Inferior parietal cortex (tissue), 1 donor: ENCODE results near the gene CPA4.

Experiments
- DNase-seq: peaks from one replicate; pipeline ENCODE4 v3.0.0-alpha.2; 2016; ENCODE audit errors: extremely low spot score

CPA4 gene

DNA sequence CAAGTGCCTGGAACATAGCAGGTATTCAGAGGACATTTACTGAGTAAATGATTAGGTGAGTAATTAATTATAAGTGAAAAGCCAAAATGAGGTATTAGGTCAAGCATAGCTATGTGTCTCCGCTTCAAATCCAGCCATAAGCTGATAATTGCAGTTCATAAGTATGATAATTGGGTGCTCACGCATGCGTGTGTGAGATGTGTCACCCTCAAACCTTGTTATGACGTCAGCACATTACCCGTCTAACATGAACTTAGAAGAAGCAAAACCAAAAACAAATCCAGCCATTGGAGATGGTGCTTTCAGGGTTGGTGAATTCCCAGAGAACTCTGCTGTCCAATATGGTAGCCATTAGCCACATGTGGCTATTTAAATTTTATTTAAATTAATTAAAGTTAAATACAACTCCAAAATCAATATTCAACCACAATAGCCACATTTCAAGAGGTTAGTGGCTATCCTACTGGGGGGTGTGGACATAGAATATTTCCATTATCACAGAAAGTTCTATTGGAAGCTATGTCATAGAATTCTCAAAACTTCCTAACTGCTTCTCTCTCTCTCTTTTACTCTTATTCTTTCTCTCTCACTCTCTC, 51.4 kb downstream of the CPA4 start, which contains the start of gene CPA5:
TSS of gene CPA5 (plus strand) at position 546 of the 596 bp plus-strand sequence. CDS start 1,670 bp downstream, outside the sequence.
- no peak for DNase-seq

DNA sequence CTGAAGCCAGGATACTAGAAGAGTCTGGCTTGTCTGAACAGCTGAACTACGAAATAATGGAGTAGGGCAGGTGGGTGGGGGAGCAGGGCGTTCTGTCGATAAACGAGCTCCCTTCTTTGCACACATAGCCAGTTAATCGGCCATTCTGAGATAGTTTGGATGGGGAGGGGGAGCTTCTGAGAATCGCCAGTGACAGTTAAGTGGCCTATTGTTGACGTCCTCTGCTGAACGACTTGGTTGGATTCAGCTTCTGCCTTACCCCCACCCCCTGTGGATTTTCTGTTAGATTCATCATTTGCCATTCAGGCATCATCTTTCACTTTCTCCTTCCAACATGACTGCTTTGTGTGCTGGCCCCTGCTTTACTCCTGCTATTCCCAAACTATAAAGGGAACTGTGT, 52.2 kb downstream of the CPA4 start:
- DNase-seq, result no peak

DNA sequence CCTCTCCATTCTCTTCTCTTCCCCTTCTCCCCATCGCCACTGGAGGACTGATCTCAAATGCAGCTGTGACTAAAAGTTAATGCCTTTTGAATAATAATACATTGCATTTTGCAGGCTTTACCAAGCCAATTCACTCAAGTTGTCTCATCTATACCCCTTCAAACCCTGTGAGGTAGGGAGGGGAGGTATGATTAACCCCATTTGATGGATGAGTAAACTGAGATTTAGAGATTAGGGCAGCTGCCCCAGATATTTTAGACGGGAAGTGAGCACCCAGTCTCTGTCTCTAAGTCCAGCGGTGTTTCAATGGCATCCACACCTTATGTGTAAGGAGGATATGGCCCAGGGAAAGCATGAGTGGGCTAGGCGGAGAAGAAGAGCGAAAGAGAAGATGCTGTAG, 52.8 kb downstream of the CPA4 start:
- no peak for DNase-seq

- no peak for DNase-seq
Measured at GRCh38 chr7:130346177-130346905, 53.4 kb downstream of the CPA4 start.

DNA sequence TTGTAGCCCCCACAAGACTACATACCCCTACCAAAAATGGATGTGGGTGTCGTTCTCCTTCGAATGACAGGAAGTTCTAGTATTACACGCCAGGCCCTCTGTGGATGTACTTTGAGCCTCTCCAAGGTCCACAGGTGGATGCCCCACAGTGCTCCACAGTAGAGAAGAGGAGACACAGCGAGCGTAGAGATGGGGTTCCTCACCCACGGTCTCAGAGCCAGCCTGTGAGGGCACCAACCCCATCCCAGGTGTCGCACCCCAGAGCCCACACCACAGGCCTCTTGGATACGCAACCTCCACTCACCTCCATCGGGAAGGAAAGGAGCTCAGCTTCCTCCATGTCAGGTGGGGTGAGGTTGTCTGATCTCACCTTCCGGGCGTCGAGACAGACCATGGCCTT, 54.0 kb downstream of the CPA4 start:
- no peak for DNase-seq

GRCh38 chr7:130349911-130350782, 57.2 kb downstream of the CPA4 start:
- no peak for DNase-seq

DNA sequence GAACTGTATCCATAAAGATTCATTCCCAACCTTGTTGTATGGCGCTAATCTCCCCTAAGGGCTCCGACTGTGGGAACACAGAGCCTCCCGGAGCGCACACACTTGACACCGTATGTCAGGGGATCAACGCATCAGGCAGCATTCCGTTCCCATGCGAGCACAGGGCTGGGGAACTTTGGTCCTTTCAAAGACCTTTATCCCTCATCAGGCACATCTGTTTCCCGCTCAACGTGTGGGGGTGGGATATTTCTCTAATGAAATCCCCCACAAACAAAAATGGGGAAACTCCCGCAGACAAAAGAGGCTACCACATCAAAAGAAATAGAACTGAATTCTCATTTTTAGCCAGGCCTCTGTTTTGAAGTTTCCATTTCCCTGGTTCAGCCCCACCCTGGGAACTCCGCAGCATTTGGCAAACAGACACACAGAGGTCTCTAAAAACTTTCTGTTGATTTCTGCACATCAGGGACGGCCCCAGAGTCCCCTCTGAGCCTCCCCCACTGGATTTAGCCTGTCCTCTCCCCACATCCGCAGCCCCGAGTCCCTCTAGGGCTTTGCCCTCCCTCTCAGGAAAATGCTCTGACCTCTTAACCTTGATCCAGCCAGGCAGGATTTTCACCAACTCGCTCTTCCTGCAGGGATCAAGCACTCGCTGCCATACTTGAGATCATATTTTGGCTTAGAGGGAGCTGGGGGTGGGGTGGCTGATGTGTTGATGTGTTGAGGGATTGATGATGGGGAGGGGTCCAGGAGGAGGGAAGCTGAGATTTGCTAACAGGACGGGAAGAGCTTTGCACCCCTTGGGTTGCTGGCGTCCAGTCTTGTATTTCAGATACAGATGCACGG, 58.2 kb downstream of the CPA4 start:
- no peak for DNase-seq

GRCh38 chr7:130351791-130352090, 58.8 kb downstream of the CPA4 start:
- DNase-seq, result no peak

DNA sequence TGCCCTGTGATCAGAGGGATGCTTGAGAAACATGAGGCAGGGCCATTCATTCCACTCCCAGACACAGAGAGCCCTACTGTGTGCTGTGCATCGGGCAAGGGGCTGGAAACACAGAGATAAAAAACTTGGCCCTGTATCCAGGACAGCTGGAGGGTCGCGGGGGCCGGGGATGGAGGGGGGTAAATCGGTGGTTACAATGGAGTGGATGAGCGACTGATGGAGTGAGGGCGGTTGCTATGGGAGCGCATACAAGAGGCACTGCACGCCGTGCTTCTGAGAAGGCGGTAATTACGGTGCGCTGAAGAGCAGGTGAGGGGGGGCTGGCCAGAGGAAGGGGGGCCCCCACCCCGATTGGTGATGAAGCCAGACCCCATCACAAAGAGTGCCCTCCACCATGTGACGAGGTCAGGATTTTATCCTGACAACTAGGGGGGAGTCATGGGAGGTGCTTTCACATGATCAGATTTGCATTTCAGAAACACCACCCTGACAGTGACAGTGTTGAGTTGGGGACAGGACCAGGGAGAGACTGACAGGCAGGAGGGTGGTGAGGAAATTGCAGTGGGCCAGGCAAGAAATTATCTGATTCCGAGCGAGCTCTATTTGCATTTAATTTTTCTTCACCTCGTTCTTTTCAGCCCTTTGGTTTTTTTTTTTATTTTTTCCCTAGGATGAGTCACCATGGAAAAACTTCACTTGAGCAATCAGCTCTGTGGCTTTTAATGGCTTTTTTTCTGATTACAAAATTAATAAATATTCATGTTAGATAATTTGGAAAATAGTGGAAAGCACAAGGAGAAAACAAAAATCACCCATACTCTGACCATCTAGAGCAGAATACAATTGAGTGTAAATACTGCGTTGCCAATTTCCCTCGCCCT, 59.5 kb downstream of the CPA4 start:
- DNase-seq, result peak; percentile 20

GRCh38 chr7:130353196-130353595, 60.2 kb downstream of the CPA4 start:
- no peak for DNase-seq

DNA sequence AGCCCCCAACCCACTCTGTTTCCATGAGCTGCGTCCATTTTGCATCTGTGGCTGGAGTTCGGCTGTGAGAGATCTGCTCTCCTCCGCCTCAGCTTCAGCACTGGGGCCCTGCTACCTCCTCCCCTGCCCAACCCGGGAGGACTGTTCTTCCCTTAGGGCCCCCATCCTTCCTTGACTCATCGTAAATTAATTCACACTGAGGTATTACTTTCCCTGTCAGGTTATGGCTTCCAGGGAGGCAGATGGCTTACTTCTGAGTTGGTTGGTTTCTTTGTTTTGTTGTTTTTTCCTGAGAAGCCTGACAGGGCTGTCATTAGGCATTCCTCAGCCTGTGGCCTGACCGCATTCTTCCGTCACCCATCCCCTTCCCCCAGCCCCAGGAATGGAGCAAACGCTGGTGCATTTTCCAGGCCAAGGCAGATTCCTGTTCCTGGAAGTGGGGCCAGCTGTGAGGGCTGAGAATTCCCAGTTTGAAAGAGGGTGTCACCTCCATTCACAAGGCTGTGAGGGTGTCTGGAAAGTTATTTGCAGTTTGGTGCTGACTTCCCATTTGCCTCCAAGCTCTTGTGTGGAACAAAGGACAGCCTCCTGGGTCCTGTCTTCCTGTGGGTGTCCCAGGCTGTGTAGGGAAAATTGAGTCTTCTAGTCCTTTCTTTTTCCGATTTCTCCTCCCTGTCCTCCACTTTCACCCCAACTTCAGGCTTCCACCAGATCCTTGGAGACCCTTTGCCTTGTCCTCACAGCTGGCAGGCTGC, 63.3 kb downstream of the CPA4 start:
- DNase-seq, result no peak

GRCh38 chr7:130356876-130357611, 64.1 kb downstream of the CPA4 start:
- no peak for DNase-seq

- no peak for DNase-seq
Measured at GRCh38 chr7:130358471-130358870, 65.5 kb downstream of the CPA4 start.

- DNase-seq, result no peak
Measured at GRCh38 chr7:130359276-130359857, 66.4 kb downstream of the CPA4 start.

DNA sequence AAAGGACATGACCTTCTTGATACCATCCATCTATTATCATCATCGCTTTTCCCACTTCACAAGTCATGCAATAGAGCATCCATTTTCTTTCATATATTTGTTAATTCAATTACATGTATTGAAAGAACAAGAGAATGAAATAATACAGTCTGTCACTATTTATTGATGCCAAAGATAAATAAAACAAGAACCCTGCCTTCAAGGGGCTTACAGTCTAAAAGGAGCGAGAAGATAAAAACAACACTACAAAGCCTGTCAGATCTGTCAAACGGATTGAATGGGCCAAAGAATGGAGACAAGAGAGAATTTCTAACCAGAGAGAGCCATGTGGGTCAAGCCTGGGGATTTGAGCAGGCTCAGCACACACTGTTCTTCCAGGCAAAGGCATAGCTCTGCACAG, 67.6 kb downstream of the CPA4 start:
- DNase-seq, result no peak

DNA sequence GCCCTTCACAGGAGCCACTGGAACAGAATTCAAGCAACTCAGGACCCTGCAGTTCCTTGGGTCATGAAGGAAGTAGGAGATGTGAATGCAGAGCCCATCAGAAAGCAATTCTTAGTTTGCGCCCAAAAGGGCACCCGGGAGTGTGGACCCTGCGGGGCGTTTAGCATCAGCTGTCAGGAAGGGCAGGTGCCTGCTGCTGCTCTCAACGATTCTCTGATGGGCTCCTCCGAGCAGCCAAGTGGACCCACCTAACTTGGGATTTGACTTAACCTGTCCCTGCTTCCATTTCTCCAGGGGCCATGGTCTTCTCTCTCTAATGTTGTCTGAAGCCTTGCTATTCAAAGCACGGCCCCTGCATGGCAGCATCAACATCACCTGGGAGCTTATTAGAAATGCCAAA, 68.7 kb downstream of the CPA4 start:
- DNase-seq, result no peak

DNA sequence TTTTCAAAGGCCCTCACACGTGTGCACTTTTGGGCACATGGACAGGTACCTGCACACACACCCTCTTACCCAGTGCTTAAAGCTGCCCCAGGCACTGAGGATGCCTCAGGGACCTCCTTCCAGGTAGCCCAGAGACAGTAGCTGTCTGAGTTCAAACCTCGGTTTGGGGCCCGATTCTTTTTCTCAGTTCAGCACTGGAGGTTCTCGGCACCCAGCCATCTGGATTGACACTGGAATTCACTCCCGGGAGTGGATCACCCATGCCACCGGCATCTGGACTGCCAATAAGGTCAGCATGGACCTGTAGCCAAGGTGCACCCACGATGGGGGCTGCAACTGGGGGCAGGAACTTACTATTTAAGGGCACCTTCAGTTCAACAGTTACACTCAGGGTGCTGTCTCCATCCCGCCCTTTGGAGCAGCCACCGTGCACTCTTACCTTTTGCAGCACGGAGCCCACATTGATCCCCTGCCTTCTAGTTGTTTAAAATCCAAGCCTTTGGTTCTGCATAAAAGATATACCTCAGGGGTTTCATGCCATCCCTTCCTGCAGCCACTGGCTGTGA, 69.4 kb downstream of the CPA4 start:
- DNase-seq, result no peak

- no peak for DNase-seq
Measured at GRCh38 chr7:130363026-130363847, 70.3 kb downstream of the CPA4 start.
